NCI-H1417 (cell line): ENCODE results near the gene NUP214.

Experiments used
- DNase-seq, 3 experiments: peaks; one replicate each; lab custom pipeline; 2025; lab: John Stamatoyannopoulos, UW

The NUP214 gene

DNA sequence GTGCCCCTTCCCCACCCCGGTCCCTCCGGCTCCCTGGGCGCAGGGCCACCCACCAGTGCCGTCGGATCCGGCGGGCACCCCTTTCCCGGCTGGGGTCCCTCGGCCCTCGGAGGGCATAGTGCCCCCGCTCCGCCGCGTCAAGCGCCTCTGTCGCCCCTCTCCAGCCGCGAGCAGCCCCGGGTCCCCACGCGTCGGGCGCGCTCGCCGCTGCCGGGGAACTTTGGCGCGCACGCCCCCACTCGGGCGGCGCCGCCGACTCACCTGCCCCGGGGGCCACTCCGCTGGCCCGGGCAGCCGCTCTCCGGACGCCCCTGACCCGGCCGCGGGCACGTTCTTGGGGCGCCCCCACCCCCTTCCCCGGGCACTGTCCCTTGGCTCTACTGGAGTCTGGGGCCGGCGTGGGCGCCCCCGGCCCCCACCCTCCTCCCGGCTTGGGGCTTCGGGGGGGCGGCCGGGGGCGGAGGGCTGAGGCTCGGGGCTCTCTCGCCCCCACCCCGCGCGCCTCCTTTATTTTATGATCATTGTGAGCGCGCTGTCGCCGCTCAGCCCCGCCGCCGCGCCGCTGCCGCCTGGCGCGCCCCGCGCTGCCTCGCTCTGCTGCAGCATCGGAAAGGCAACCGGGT is 152.0 kb downstream of the NUP214 start:
- DNase-seq: no peak

- peak; percentile 59 to 92 (median 83) for DNase-seq
These were observed 152.7 kb downstream of the NUP214 start for GRCh38 chr9:131277910-131278701.

DNA sequence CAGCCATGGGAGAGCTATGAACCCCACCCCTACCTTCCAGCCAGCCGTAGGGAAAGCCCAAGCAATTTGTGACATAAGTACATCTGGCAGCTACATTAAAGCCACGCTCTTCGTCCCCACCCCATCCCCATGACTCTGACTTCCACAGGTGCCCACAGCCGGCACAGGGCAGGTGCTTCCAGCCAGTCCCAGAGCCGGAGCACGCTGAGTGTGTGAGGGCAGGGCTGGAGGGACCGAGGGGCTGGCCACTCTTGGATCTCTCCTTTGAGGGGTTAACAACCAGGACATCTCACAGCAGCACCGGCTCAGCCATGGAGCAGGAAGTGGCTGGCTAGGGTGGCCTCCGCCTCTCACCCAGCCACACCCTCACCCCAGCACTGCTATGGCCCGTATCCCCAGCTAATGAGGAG is 153.3 kb downstream of the NUP214 start:
- no peak for DNase-seq

DNA sequence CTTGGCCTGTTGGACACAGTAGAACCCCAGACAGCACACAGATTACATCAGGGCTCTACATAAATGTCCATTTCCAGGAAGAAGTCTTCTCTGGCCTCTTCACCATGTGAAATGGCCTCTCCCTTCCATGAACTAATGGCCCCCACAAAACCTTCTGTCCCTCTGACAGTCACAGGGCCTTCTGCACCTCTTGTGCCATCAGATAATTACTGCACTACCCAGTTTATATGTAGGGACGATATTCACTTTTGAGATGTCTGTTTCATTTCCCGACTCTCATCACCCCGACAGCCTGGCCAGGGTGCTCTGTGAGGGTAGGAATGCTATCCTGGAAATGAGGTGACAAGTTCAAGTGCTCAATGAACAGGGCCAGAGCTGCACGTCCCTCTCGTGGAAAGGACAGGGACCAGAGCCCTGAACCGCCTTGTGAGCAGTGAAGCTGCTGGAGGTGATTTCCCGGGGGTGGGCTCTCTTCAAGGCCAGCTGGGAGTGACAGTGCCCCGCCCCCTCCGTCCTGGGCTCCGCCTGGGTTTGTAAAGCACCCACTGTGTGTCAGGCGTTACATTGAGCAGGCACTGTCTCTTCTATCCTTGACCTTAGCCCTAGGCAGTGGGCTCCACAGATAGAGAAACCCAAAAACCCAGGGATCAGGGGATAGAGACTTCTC is 153.9 kb downstream of the NUP214 start:
- DNase-seq: no peak

- DNase-seq: no peak
These were observed 154.6 kb downstream of the NUP214 start for GRCh38 chr9:131279863-131280570.

DNA sequence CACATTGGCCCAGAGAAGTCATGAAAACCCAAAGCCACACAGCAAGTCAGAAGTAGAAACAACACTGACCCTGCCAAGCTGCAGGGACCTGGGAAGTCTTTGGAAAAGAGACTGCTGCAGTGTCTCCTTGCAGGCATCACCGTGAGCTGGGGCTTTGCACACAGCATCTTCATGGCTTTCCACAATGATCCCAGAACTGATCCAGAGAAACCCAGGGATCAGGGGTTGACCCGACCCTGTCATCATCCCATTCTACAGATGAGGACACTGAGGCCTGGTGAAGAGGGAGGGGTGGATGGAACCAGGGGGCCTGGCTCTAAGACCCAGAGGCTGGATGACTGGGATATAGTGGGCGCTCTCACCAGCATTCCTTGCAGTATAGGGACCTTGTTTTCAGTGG is 155.3 kb downstream of the NUP214 start:
- DNase-seq: no peak

- no peak for DNase-seq
These were observed 156.0 kb downstream of the NUP214 start for GRCh38 chr9:131281119-131281965.

GRCh38 chr9:131282175-131282574 is 156.8 kb downstream of the NUP214 start:
- no peak for DNase-seq

DNA sequence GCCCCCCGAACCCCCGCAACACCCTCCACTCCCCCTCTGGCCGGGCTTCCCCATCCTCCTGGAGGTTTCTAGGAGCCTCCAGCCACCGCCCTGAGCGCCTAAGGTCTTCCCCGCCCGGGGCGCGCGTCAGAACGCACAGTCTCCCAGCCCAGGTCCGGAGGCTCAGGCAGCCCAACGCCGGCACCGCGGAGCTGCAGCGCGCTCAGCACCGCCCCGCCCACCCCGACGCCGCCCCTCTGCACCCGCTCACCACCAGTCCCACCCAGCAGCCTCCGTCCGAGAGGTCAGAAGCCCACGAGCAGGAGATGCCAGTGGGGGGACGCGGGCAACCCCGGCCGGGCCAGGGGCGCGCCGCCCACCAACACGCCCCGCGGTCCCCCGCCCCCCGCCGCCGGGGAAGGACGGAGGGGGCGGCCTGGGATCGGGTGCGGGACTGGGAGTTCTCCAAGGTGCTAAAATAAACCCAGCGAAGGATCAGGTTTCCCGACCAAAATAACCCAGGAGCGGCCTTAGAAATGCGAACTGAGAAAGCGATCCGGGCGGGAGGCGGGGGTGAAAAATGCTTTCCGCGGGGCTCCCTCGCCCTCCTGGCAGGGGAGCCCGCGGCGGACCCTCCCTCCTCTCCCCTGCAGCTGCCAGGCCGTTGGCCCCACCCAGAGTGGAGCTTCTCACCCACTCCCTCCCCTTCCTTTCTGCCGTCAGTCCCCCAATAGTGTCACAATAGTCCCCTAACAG is 157.5 kb downstream of the NUP214 start:
- peak in 2 of 3 experiments; percentile 18 to 39 for DNase-seq
